A549 (cell line): ENCODE data around the gene ANKRD6. TPM values are rescaled to one million over a fixed set of nuclear protein-coding genes. Genes with fewer than 3 reads are reported as not detected.

Experiments
- ATAC-seq, 2 experiments: fragments of 200-7000 bp in 1 of 2; fragments of >200 bp in 1 of 2; cut with Nextera tagmentation in 1 of 2; cut with Tn5 transposase in 1 of 2; 3 replicates each; pipeline versions ENCODE4 v1.8.0 to v1.9.1; 2018 to 2020; ENCODE audit warnings: mild to moderate bottlenecking in 1 of 2, moderate library complexity in 1 of 2
- CTCF ChIA-PET: fragments of 300-600 bp; sonication (Branson Sonifier 250); formaldehyde crosslinking; extraction: SDS; loops from one replicate; lab custom pipeline; 2021; ENCODE audit warnings: antibody characterized with exemption, inconsistent platforms; lab: Yijun Ruan, JAX
- POLR2A ChIA-PET: fragments of 350-600 bp; formaldehyde crosslinking; extraction: SDS; loops from one replicate; lab custom pipeline; 2021; ENCODE audit warnings: antibody characterized with exemption, inconsistent platforms; lab: Yijun Ruan, JAX
- DNase-seq, 2 experiments: peaks; one replicate each; pipeline versions ENCODE4 v3.0.0 to v3.0.0-alpha.2; 2011 to 2016; ENCODE audit warnings: low read depth in 1 of 2, low spot score in 1 of 2
- FAIRE-seq: peaks from 2 replicates; lab custom pipeline; 2011; peaks lifted over from hg19 to GRCh38; lab: Jason Lieb, UNC
- H3K27ac ChIP-seq, 2 experiments: fragments of >200 bp; sonication (Bioruptor Twin); formaldehyde crosslinking; 3 replicates each; pipeline ENCODE4 v1.5.1; 2016 to 2017
- H3K4me1 ChIP-seq: fragments of >200 bp; sonication (Bioruptor Twin); formaldehyde crosslinking; 3 replicates; pipeline ENCODE4 v1.6.1; 2016
- H3K4me2 ChIP-seq: fragments of >200 bp; sonication (Bioruptor Twin); formaldehyde crosslinking; 3 replicates; pipeline ENCODE4 v1.6.1; 2016
- H3K4me3 ChIP-seq: fragments of >200 bp; sonication (Bioruptor Twin); formaldehyde crosslinking; 3 replicates; pipeline ENCODE4 v1.5.1; 2016
- H3K9me3 ChIP-seq: fragments of >200 bp; sonication (Bioruptor Twin); formaldehyde crosslinking; 3 replicates; pipeline ENCODE4 v1.6.1; 2016
- CBX2 ChIP-seq: fragments of 200-600 bp; sonication (generic); IDR thresholded peaks from 2 replicates; pipeline ENCODE4 v1.6.1; 2016; ENCODE audit warnings: low read depth, mild to moderate bottlenecking, borderline replicate concordance
- CHD4 ChIP-seq: fragments of 200-600 bp; sonication (generic); IDR thresholded peaks from 2 replicates; pipeline ENCODE4 v1.6.1; 2016; ENCODE audit warnings: antibody characterized with exemption, mild to moderate bottlenecking, borderline replicate concordance
- EHF ChIP-seq: fragments of 250-450 bp; sonication (Bioruptor Pico); IDR thresholded peaks from 2 replicates; pipeline ENCODE4 v1.5.0; 2020; ENCODE audit warnings: mild to moderate bottlenecking
- EHMT2 ChIP-seq: fragments of 200-600 bp; sonication (generic); IDR thresholded peaks from 2 replicates; pipeline ENCODE4 v1.6.1; 2016; ENCODE audit warnings: antibody characterized with exemption, low read depth, mild to moderate bottlenecking, moderate library complexity
- EP300 ChIP-seq, 2 experiments: fragments of >200 bp; sonication (Bioruptor Twin); formaldehyde crosslinking; IDR thresholded peaks; 2 replicates in 1 of 2; 3 replicates in 1 of 2; pipeline ENCODE4 v1.6.1; 2016 to 2017
- FOSL2 ChIP-seq, 2 experiments: fragments of 450-650 bp in 1 of 2; fragments of >200 bp in 1 of 2; sonication (Bioruptor Twin) in 1 of 2; formaldehyde crosslinking; IDR thresholded peaks; 2 replicates each; pipeline versions ENCODE4 v1.5.0 to v1.6.1; 2016 to 2020; ENCODE audit warnings: mild to moderate bottlenecking in 1 of 2, moderate library complexity in 1 of 2
- HEYL ChIP-seq: fragments of 250-450 bp; sonication (Bioruptor Pico); IDR thresholded peaks from 2 replicates; pipeline ENCODE4 v1.8.0; 2021; ENCODE audit warnings: mild to moderate bottlenecking, moderate library complexity
- JUN ChIP-seq, 2 experiments: fragments of >200 bp; sonication (Bioruptor Twin); formaldehyde crosslinking; IDR thresholded peaks; 2 replicates in 1 of 2; 3 replicates in 1 of 2; pipeline ENCODE4 v1.6.1; 2016 to 2017
- KDM1A ChIP-seq: fragments of 200-600 bp; sonication (generic); IDR thresholded peaks from 2 replicates; pipeline ENCODE4 v1.6.1; 2016; ENCODE audit warnings: low read depth, mild to moderate bottlenecking
- MYC ChIP-seq: IDR thresholded peaks from 2 replicates; pipeline ENCODE4 v1.6.1; 2012; ENCODE audit warnings: mild to moderate bottlenecking, inconsistent platforms, low read length, improper control_type of control experiment, borderline replicate concordance
- NR3C1 ChIP-seq: fragments of >200 bp; sonication (Bioruptor Twin); formaldehyde crosslinking; IDR thresholded peaks from 3 replicates; pipeline ENCODE4 v1.6.1; 2017
- PHF8 ChIP-seq: fragments of 200-600 bp; sonication (generic); IDR thresholded peaks from 2 replicates; pipeline ENCODE4 v1.6.1; 2016; ENCODE audit warnings: low read depth, mild to moderate bottlenecking, antibody characterized with exemption, moderate library complexity, borderline replicate concordance
- POLR2A ChIP-seq: IDR thresholded peaks from 2 replicates; pipeline ENCODE4 v1.6.1; 2012; ENCODE audit warnings: mild to moderate bottlenecking, low read length
- RAD21 ChIP-seq, 2 experiments: fragments of >200 bp in 1 of 2; sonication (Bioruptor Twin) in 1 of 2; formaldehyde crosslinking in 1 of 2; IDR thresholded peaks in 1 of 2; conservative IDR thresholded peaks in 1 of 2; 2 replicates in 1 of 2; 3 replicates in 1 of 2; pipeline ENCODE4 v1.6.1; 2012 to 2018; ENCODE audit warnings: inconsistent platforms in 1 of 2
- RCOR1 ChIP-seq: fragments of 150-350 bp; IDR thresholded peaks from 2 replicates; pipeline ENCODE4 v1.6.1; 2014; ENCODE audit warnings: antibody characterized with exemption, low read length, low read depth
- RFX5 ChIP-seq: fragments of 450-650 bp; IDR thresholded peaks from 2 replicates; pipeline ENCODE4 v1.7.1; 2014; ENCODE audit warnings: antibody characterized with exemption, mild to moderate bottlenecking, moderate library complexity
- SREBF2 ChIP-seq: fragments of 450-650 bp; IDR thresholded peaks from 2 replicates; pipeline ENCODE4 v1.6.1; 2014; ENCODE audit warnings: mild to moderate bottlenecking, moderate library complexity
- WGBS: methylation state at CpG from one replicate; pipeline ENCODE4 v1.1.6; 2017; ENCODE audit errors: missing lambda C conversion rate; 5-methylcytosine and 5-hydroxymethylcytosine counted together
- polyA plus RNA-seq, 4 experiments: library from polyadenylated mRNA; depleted of rRNA in 3 of 4; stranded (reverse); fragments of >200 nt; fragmentation: RNase III in 1 of 4; extraction: RNeasy Plus Mini Kit Qiagen cat#74134 plus additional on column Dnase treatment in 1 of 4; gene quantifications; 2 replicates in 3 of 4; 3 replicates in 1 of 4; pipeline ENCODE4 v1.2.3, GENCODE V29; 2011 to 2017
- TF ChIP-seq, protein P1 (sequence below): IDR thresholded peaks from 2 replicates; pipeline ENCODE4 v1.6.1; 2012
- TF ChIP-seq, protein P2 (sequence below): fragments of 250-450 bp; sonication (Bioruptor Pico); IDR thresholded peaks from 2 replicates; pipeline ENCODE4 v1.5.0; 2021; ENCODE audit warnings: mild to moderate bottlenecking, moderate library complexity, borderline replicate concordance
- TF ChIP-seq, protein P3 (sequence below): fragments of 250-450 bp; sonication (Bioruptor Pico); IDR thresholded peaks from 2 replicates; pipeline ENCODE4 v1.5.0; 2020; ENCODE audit warnings: low read depth, mild to moderate bottlenecking, moderate library complexity
- TF ChIP-seq, protein P4 (sequence below): fragments of >200 bp; sonication (Bioruptor Twin); formaldehyde crosslinking; IDR thresholded peaks from 3 replicates; pipeline ENCODE4 v1.5.1; 2016
- TF ChIP-seq, protein P5 (sequence below): fragments of 200-600 bp; sonication (generic); IDR thresholded peaks from 2 replicates; pipeline ENCODE4 v1.6.1; 2016; ENCODE audit warnings: antibody characterized with exemption, mild to moderate bottlenecking, moderate library complexity

ANKRD6 gene
- polyA plus RNA-seq, 2 of the 4 experiments (the other 2 are of a cell fraction): 2.2 to 3.6 TPM

DNA sequence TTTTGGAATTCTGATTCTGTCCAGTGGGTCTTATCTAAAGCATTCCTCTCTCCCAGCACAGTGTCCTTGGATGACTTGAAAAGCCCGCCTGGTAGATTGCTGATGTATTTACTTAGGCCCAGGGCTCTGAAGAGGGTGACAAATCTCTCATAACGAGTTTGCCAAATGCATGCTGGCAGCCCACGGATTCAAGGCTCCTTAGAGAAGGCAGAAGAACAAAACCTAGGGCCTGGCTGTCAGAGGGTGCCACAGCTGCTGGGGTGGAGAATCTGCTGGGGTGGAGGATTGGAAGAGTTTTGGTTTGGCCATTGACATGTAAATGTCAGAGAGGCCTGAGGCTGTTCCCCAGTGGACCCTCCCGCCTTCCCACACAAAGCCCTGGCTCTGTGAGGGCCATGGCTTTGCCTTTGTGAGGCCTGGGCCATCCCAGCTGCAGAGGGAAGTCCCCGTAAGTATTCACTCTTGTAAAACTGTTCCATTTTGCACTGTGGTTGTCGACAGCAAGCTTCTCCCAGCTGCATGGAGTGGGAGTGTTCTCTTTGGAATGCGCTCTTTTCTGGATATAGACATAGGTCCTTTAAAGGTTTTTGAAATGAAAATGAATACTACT, 50.3 kb downstream of the ANKRD6 start:
- Histone ChIP-seq H3K4me1 (no peaks in the 10 kb centered on the region), H3K9me3 (no peaks in the 10 kb centered on the region), H3K4me2 (no peak overlapping the region), H3K4me3 (no peak overlapping the region), H3K27ac (no peak overlapping the region)
- CTCF ChIA-PET: no interaction called here
- FAIRE-seq (no peak), DNase-seq (no peak), ATAC-seq (no peak)
- no peak for TF ChIP-seq CHD4
- TF ChIP-seq HEYL (CRISPR knock-in tag): no peak
- no peak for TF ChIP-seq RCOR1
- TF ChIP-seq POLR2A: no peak
- TF ChIP-seq EHMT2: no peak
- TF ChIP-seq RAD21 (conservative IDR thresholded peaks at IDR 0.05 in 1 of 2, IDR thresholded peaks at IDR 0.05 in 1 of 2): no peak
- TF ChIP-seq, protein P1, sequence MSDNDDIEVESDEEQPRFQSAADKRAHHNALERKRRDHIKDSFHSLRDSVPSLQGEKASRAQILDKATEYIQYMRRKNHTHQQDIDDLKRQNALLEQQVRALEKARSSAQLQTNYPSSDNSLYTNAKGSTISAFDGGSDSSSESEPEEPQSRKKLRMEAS: no peak
- TF ChIP-seq, protein P2, sequence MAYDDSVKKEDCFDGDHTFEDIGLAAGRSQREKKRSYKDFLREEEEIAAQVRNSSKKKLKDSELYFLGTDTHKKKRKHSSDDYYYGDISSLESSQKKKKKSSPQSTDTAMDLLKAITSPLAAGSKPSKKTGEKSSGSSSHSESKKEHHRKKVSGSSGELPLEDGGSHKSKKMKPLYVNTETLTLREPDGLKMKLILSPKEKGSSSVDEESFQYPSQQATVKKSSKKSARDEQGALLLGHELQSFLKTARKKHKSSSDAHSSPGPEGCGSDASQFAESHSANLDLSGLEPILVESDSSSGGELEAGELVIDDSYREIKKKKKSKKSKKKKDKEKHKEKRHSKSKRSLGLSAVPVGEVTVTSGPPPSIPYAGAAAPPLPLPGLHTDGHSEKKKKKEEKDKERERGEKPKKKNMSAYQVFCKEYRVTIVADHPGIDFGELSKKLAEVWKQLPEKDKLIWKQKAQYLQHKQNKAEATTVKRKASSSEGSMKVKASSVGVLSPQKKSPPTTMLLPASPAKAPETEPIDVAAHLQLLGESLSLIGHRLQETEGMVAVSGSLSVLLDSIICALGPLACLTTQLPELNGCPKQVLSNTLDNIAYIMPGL (CRISPR knock-in tag): no peak
- TF ChIP-seq, protein P3, sequence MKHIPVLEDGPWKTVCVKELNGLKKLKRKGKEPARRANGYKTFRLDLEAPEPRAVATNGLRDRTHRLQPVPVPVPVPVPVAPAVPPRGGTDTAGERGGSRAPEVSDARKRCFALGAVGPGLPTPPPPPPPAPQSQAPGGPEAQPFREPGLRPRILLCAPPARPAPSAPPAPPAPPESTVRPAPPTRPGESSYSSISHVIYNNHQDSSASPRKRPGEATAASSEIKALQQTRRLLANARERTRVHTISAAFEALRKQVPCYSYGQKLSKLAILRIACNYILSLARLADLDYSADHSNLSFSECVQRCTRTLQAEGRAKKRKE (CRISPR knock-in tag): no peak
- TF ChIP-seq JUN (IDR thresholded peaks at IDR 0.05): no peak
- no peak for TF ChIP-seq RFX5
- TF ChIP-seq NR3C1: no peak
- TF ChIP-seq, protein P4, sequence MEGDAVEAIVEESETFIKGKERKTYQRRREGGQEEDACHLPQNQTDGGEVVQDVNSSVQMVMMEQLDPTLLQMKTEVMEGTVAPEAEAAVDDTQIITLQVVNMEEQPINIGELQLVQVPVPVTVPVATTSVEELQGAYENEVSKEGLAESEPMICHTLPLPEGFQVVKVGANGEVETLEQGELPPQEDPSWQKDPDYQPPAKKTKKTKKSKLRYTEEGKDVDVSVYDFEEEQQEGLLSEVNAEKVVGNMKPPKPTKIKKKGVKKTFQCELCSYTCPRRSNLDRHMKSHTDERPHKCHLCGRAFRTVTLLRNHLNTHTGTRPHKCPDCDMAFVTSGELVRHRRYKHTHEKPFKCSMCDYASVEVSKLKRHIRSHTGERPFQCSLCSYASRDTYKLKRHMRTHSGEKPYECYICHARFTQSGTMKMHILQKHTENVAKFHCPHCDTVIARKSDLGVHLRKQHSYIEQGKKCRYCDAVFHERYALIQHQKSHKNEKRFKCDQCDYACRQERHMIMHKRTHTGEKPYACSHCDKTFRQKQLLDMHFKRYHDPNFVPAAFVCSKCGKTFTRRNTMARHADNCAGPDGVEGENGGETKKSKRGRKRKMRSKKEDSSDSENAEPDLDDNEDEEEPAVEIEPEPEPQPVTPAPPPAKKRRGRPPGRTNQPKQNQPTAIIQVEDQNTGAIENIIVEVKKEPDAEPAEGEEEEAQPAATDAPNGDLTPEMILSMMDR: no peak
- TF ChIP-seq EP300 (IDR thresholded peaks at IDR 0.05): no peak
- no peak for TF ChIP-seq FOSL2 (IDR thresholded peaks at IDR 0.05)
- TF ChIP-seq FOSL2 (CRISPR knock-in tag; IDR thresholded peaks at IDR 0.05): no peak
- no peak for TF ChIP-seq EHF
- TF ChIP-seq KDM1A: no peak
- no peak for TF ChIP-seq PHF8
- TF ChIP-seq SREBF2: no peak
- no peak for TF ChIP-seq MYC
- POLR2A ChIA-PET: no interaction called here
- WGBS: 68% methylated on average over 7 of the region's 7 CpGs

DNA sequence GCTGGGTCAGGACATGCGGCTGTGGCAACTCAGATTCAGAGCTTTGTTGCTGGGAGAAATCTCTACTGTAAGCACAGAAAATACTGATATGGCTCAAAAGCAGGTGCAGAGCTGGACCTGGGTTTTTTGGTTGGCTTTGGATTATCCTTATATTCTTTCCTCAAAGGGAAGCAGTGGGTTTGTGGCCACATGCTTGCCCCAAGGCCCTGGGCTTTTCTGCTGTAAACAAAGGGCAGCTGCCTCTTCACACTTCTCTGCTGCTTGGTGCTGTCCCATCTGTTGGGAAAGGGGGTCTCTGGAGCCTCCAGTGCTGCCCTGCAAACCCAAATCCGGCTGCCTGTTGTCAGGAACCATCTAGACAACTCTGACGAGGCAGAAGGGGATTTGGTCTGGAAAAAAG, 52.4 kb downstream of the ANKRD6 start:
- Histone ChIP-seq H3K4me1 (no peaks in the 10 kb centered on the region), H3K4me2 (no peak overlapping the region), H3K9me3 (no peaks in the 10 kb centered on the region), H3K4me3 (no peak overlapping the region), H3K27ac (no peak overlapping the region)
- 54% methylated on average over 3 of the region's 3 CpGs for WGBS
- ChIA-PET CTCF (no interaction called here), POLR2A (no interaction called here)
- ATAC-seq (no peak), DNase-seq (no peak), FAIRE-seq (no peak)
- no peak for TF ChIP-seq EHF
- TF ChIP-seq, protein P5, sequence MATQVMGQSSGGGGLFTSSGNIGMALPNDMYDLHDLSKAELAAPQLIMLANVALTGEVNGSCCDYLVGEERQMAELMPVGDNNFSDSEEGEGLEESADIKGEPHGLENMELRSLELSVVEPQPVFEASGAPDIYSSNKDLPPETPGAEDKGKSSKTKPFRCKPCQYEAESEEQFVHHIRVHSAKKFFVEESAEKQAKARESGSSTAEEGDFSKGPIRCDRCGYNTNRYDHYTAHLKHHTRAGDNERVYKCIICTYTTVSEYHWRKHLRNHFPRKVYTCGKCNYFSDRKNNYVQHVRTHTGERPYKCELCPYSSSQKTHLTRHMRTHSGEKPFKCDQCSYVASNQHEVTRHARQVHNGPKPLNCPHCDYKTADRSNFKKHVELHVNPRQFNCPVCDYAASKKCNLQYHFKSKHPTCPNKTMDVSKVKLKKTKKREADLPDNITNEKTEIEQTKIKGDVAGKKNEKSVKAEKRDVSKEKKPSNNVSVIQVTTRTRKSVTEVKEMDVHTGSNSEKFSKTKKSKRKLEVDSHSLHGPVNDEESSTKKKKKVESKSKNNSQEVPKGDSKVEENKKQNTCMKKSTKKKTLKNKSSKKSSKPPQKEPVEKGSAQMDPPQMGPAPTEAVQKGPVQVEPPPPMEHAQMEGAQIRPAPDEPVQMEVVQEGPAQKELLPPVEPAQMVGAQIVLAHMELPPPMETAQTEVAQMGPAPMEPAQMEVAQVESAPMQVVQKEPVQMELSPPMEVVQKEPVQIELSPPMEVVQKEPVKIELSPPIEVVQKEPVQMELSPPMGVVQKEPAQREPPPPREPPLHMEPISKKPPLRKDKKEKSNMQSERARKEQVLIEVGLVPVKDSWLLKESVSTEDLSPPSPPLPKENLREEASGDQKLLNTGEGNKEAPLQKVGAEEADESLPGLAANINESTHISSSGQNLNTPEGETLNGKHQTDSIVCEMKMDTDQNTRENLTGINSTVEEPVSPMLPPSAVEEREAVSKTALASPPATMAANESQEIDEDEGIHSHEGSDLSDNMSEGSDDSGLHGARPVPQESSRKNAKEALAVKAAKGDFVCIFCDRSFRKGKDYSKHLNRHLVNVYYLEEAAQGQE: no peak
- TF ChIP-seq CBX2: no peak
